ENCODE data around the gene BMX.

GRCh38 chrX:15504661-15505060 lies 4.1 kb downstream of the BMX start:
- TF ChIP-seq CTCF (IDR thresholded peaks at IDR 0.05) (no peak), EZH2 (IDR thresholded peaks at IDR 0.05; ENCODE audit: borderline replicate concordance, insufficient read depth, low read depth, low read length, poor library complexity, severe bottlenecking) (no peak)

Data from B cell (primary cell).